ENCODE data around the gene UGT2B7. TPM values are rescaled to one million over a fixed set of nuclear protein-coding genes. Genes with fewer than 3 reads are reported as not detected.

The UGT2B7 gene
- total RNA-seq, 1 donor from 2014 or later, result 15.7 TPM

DNA sequence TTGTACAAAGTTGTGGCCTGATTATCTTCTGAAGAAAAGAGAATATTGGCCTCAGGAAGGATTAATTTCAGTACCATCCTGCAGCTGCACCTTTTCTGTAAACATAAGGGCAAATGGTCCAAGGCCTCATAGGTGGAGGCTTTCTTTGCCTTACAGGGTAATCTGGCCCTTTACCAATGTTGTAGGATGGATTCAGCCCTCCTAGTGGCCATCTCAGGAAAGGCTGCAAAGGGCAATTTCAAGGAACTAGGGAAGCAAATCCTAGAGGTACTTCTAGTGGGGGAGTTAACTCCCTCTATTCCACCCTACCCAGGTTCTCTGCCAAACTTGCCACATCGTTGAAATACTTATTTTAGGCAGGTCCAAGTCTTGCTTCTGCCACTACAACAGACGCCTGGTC is 60.6 kb downstream of the UGT2B7 start:
- no peak for DNase-seq (ENCODE audit: low spot score)

Other genes starting within 250 kb of the UGT2B7 start
- gene UGT2A3, start 144.7 kb upstream of the UGT2B7 start, total RNA-seq, result 0.31 TPM
- gene UGT2B11, start 118.3 kb downstream of the UGT2B7 start, total RNA-seq, result not detected
- not detected for gene UGT2B28, start 184.0 kb downstream of the UGT2B7 start, total RNA-seq